HCT116 (cell line): ENCODE results near the gene ZNF322. TPM values are rescaled to one million over a fixed set of nuclear protein-coding genes. Genes with fewer than 3 reads are reported as not detected.

Experiments used
- ATAC-seq: fragments of 200-7000 bp; cut with Tn5 transposase; 2 replicates; pipeline ENCODE4 v1.9.1; 2020; ENCODE audit warnings: mild to moderate bottlenecking, moderate library complexity
- BruUV-seq: library from RNA; stranded (reverse); fragments of 400-500 nt; replicated peaks from 2 replicates; lab custom pipeline; 2021; lab: Mats Ljungman, UMichigan
- CTCF ChIA-PET: fragments of 300-600 bp; sonication (Branson Sonifier 250); formaldehyde crosslinking; loops from one replicate; lab custom pipeline; 2021; ENCODE audit warnings: antibody characterized with exemption; lab: Charles Lee
- POLR2A ChIA-PET: fragments of 300-600, 350-600 bp; sonication (Branson Sonifier 250); formaldehyde crosslinking; loops from one replicate; lab custom pipeline; 2021; ENCODE audit warnings: antibody characterized with exemption; lab: Charles Lee
- RAD21 ChIA-PET, 2 experiments: fragments of 300-600 bp; sonication (Branson Sonifier 250); formaldehyde crosslinking; loops; one replicate each; lab custom pipeline; 2023; ENCODE audit warnings: low total read pairs in 2 of 2; ENCODE audit not compliant: uncharacterized antibody in 2 of 2, unreplicated experiment in 2 of 2, low non-redundant PET in 1 of 2; lab: Charles Lee
- DNase-seq: peaks from one replicate; pipeline ENCODE4 v3.0.0-alpha.2; 2010; ENCODE audit warnings: low read depth, low spot score
- H2AFZ ChIP-seq: fragments of 200-600 bp; shearing (Covaris generic), sonication (generic); 2 replicates; pipeline ENCODE4 v1.6.1; 2017; ENCODE audit warnings: low read depth, mixed run types, mixed read lengths, antibody characterized with exemption, low read length; ENCODE audit not compliant: poor library complexity, severe bottlenecking
- H3K27ac ChIP-seq: 2 replicates; pipeline ENCODE4 v1.5.1; 2012; ENCODE audit warnings: low read depth, low read length
- H3K27me3 ChIP-seq: fragments of 200-600 bp; sonication (generic); 2 replicates; pipeline ENCODE4 v1.6.1; 2016; ENCODE audit warnings: mixed run types, low read length, mixed read lengths; ENCODE audit not compliant: insufficient read depth
- H3K36me3 ChIP-seq, 2 experiments: fragments of 200-500 bp in 1 of 2; fragments of 200-600 bp in 1 of 2; sonication (Bioruptor generic) in 1 of 2; sonication (generic) in 1 of 2; 2 replicates each; pipeline versions ENCODE4 v1.5.1 to v1.6.1; 2014 to 2016; ENCODE audit warnings: low read length in 2 of 2, inconsistent platforms in 1 of 2, mixed read lengths in 1 of 2, mixed run types in 1 of 2; ENCODE audit not compliant: insufficient read depth in 2 of 2, control insufficient read depth in 1 of 2
- H3K4me1 ChIP-seq, 2 experiments: fragments of 200-600 bp in 1 of 2; sonication (generic) in 1 of 2; 2 replicates each; pipeline versions ENCODE4 v1.5.1 to v1.6.1; 2012 to 2017; ENCODE audit warnings: low read length in 2 of 2, inconsistent platforms in 1 of 2, mild to moderate bottlenecking in 1 of 2, mixed read lengths in 1 of 2, mixed run types in 1 of 2, moderate library complexity in 1 of 2; ENCODE audit not compliant: insufficient read depth in 2 of 2, control insufficient read depth in 1 of 2
- H3K4me2 ChIP-seq: fragments of 200-600 bp; sonication (generic); 2 replicates; pipeline ENCODE4 v1.6.1; 2017; ENCODE audit warnings: mixed run types, low read length, mixed read lengths
- H3K4me3 ChIP-seq, 2 experiments: fragments of 200-600 bp in 1 of 2; sonication (generic) in 1 of 2; replicated peaks in 1 of 2; 2 replicates each; pipeline ENCODE4 v1.5.1; 2011 to 2016; ENCODE audit warnings: low read length in 2 of 2, control low read depth in 1 of 2, low read depth in 1 of 2, mild to moderate bottlenecking in 1 of 2, mixed read lengths in 1 of 2, mixed run types in 1 of 2
- H3K79me2 ChIP-seq: fragments of 200-600 bp; sonication (generic); 2 replicates; pipeline ENCODE4 v1.6.1; 2017; ENCODE audit warnings: mild to moderate bottlenecking, mixed run types, low read length, moderate library complexity, mixed read lengths; ENCODE audit not compliant: insufficient read depth
- H3K9ac ChIP-seq: fragments of 200-600 bp; sonication (generic); 2 replicates; pipeline ENCODE4 v1.6.1; 2016; ENCODE audit warnings: low read length, mixed read lengths
- H3K9me2 ChIP-seq: fragments of 200-600 bp; sonication (generic), shearing (Covaris generic); 2 replicates; pipeline ENCODE4 v1.6.1; 2017; ENCODE audit warnings: mixed run types, mild to moderate bottlenecking, moderate library complexity; ENCODE audit not compliant: insufficient read depth
- H3K9me3 ChIP-seq, 2 experiments: fragments of 200-500 bp in 1 of 2; fragments of 200-600 bp in 1 of 2; sonication (Bioruptor generic) in 1 of 2; sonication (generic) in 1 of 2; 2 replicates each; pipeline ENCODE4 v1.6.1; 2014 to 2017; ENCODE audit warnings: low read length in 2 of 2, mixed read lengths in 2 of 2, inconsistent platforms in 1 of 2, low read depth in 1 of 2, mild to moderate bottlenecking in 1 of 2, mixed run types in 1 of 2, moderate library complexity in 1 of 2; ENCODE audit not compliant: control insufficient read depth in 1 of 2, insufficient read depth in 1 of 2
- H4K20me1 ChIP-seq: fragments of 200-600 bp; sonication (generic), shearing (Covaris generic); 2 replicates; pipeline ENCODE4 v1.6.1; 2017; ENCODE audit warnings: mixed run types, mild to moderate bottlenecking, moderate library complexity; ENCODE audit not compliant: insufficient read depth
- CEBPB ChIP-seq: IDR thresholded peaks from 2 replicates; pipeline ENCODE4 v1.6.1; 2012; ENCODE audit warnings: low read depth
- FOSL1 ChIP-seq: IDR thresholded peaks from 2 replicates; pipeline ENCODE4 v1.6.1; 2012; ENCODE audit warnings: low read depth
- POLR2A ChIP-seq: IDR thresholded peaks from 2 replicates; pipeline ENCODE4 v1.7.0; 2011; ENCODE audit warnings: borderline replicate concordance; ENCODE audit not compliant: insufficient read depth, insufficient read length; ENCODE audit errors: extremely low read depth
- POLR2AphosphoS5 ChIP-seq: IDR thresholded peaks from 2 replicates; pipeline ENCODE4 v1.6.1; 2011; ENCODE audit warnings: mild to moderate bottlenecking, low read depth, low read length, moderate library complexity
- RAD21 ChIP-seq: IDR thresholded peaks from 2 replicates; pipeline ENCODE4 v1.6.1; 2012; ENCODE audit warnings: low read depth, mild to moderate bottlenecking
- SRF ChIP-seq: IDR thresholded peaks from 2 replicates; pipeline ENCODE4 v1.6.1; 2012; ENCODE audit warnings: low read depth
- YY1 ChIP-seq: IDR thresholded peaks from 2 replicates; pipeline ENCODE4 v1.6.1; 2011; ENCODE audit warnings: low read length, low read depth, moderate library complexity, mild to moderate bottlenecking; ENCODE audit not compliant: insufficient replicate concordance; ENCODE audit errors: extremely low read depth
- ZFX ChIP-seq: fragments of 450-650 bp; IDR thresholded peaks from 2 replicates; pipeline ENCODE4 v1.6.1; 2017
- intact Hi-C: fragments of 100-400 bp; cut with micrococcal nuclease; formaldehyde crosslinking; loops from 2 replicates; pipeline ENCODE4 v1.10.0; 2022
- total RNA-seq: library from RNA; stranded (reverse); gene quantifications from one replicate; pipeline ENCODE4 v1.2.1, GENCODE V29; 2021; ENCODE audit not compliant: unreplicated experiment
- TF ChIP-seq, protein P1 (sequence below): IDR thresholded peaks from 2 replicates; pipeline ENCODE4 v1.6.1; 2012
- TF ChIP-seq, protein P2 (sequence below), 3 experiments: fragments of 200-600 bp in 1 of 3; sonication (generic) in 1 of 3; IDR thresholded peaks in 2 of 3; conservative IDR thresholded peaks in 1 of 3; 2 replicates each; pipeline ENCODE4 v1.5.1; 2012 to 2017; ENCODE audit warnings: low read depth in 2 of 3, low read length in 2 of 3, antibody characterized with exemption in 1 of 3, borderline replicate concordance in 1 of 3, control low read depth in 1 of 3, mild to moderate bottlenecking in 1 of 3, mixed read lengths in 1 of 3, mixed run types in 1 of 3, moderate library complexity in 1 of 3; ENCODE audit not compliant: insufficient read depth in 1 of 3
- TF ChIP-seq, protein P3 (sequence below): IDR thresholded peaks from 2 replicates; pipeline ENCODE4 v1.6.1; 2012; ENCODE audit warnings: low read depth

The ZNF322 gene
- total RNA-seq, 1 experiment from 2014 or later, result 22.9 TPM

DNA sequence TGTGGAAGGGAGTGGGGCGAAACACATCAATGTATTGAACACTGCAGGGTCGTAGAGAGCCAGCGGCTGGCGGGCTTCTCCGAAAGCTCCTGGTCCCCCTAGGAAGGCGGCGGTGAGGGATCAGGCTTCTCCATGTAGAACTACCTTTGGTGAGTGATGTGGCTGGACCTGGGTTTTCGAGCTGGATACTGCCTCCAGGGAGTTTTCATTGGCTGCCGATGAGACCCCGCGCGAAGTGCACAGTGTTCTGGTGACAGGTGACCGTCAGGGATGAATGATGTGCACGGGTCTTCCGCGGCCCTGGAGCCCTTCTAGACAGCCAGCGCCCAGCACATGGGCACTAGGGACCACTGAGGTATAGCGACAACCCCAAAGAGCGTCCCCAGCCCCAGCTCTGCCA lies 46.3 kb downstream of the ZNF322 start:
- no peaks in the 10 kb centered on the region for H3K36me3 ChIP-seq
- POLR2A ChIA-PET, result no interaction called here
- no peak for ATAC-seq

More for the DNA sequence above, 46.3 kb downstream of the ZNF322 start:
- H3K9me3 ChIP-seq, result no peaks in the 10 kb centered on the region
- no peak overlapping the region for H3K4me3 ChIP-seq
- H3K27me3 ChIP-seq, result no peaks in the 10 kb centered on the region
- H3K79me2 ChIP-seq, result no peaks in the 10 kb centered on the region
- BruUV-seq, result no TSS peak
- no peak overlapping the region for H2AFZ ChIP-seq
- no peak overlapping the region for H3K4me2 ChIP-seq
- intact Hi-C loops, result no loop called here
- no peak for DNase-seq
- no peak overlapping the region for H3K27ac ChIP-seq
- no peaks in the 10 kb centered on the region for H3K4me1 ChIP-seq
- no peaks in the 10 kb centered on the region for H4K20me1 ChIP-seq
- H3K9me2 ChIP-seq, result peaks cover 4% of the 10 kb centered on the region; the same call in 1 of the 2 replicates
- RAD21 ChIA-PET, result no interaction called here
- CTCF ChIA-PET, result no interaction called here
- H3K9ac ChIP-seq, result no peak overlapping the region
- TF ChIP-seq, protein P1, sequence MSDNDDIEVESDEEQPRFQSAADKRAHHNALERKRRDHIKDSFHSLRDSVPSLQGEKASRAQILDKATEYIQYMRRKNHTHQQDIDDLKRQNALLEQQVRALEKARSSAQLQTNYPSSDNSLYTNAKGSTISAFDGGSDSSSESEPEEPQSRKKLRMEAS, result no peak
- TF ChIP-seq, protein P2, sequence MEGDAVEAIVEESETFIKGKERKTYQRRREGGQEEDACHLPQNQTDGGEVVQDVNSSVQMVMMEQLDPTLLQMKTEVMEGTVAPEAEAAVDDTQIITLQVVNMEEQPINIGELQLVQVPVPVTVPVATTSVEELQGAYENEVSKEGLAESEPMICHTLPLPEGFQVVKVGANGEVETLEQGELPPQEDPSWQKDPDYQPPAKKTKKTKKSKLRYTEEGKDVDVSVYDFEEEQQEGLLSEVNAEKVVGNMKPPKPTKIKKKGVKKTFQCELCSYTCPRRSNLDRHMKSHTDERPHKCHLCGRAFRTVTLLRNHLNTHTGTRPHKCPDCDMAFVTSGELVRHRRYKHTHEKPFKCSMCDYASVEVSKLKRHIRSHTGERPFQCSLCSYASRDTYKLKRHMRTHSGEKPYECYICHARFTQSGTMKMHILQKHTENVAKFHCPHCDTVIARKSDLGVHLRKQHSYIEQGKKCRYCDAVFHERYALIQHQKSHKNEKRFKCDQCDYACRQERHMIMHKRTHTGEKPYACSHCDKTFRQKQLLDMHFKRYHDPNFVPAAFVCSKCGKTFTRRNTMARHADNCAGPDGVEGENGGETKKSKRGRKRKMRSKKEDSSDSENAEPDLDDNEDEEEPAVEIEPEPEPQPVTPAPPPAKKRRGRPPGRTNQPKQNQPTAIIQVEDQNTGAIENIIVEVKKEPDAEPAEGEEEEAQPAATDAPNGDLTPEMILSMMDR (IDR thresholded peaks at IDR 0.05 in 2 of 3, conservative IDR thresholded peaks at IDR 0.05 in 1 of 3; ENCODE audit: borderline replicate concordance in 1 of 3, insufficient read depth in 1 of 3, low read depth in 2 of 3, low read length in 2 of 3), result no peak
- TF ChIP-seq RAD21 (no peak), ZFX (no peak), POLR2AphosphoS5 (no peak), YY1 (no peak), POLR2A (no peak), CEBPB (no peak), SRF (no peak), FOSL1 (no peak)
- TF ChIP-seq, protein P3, sequence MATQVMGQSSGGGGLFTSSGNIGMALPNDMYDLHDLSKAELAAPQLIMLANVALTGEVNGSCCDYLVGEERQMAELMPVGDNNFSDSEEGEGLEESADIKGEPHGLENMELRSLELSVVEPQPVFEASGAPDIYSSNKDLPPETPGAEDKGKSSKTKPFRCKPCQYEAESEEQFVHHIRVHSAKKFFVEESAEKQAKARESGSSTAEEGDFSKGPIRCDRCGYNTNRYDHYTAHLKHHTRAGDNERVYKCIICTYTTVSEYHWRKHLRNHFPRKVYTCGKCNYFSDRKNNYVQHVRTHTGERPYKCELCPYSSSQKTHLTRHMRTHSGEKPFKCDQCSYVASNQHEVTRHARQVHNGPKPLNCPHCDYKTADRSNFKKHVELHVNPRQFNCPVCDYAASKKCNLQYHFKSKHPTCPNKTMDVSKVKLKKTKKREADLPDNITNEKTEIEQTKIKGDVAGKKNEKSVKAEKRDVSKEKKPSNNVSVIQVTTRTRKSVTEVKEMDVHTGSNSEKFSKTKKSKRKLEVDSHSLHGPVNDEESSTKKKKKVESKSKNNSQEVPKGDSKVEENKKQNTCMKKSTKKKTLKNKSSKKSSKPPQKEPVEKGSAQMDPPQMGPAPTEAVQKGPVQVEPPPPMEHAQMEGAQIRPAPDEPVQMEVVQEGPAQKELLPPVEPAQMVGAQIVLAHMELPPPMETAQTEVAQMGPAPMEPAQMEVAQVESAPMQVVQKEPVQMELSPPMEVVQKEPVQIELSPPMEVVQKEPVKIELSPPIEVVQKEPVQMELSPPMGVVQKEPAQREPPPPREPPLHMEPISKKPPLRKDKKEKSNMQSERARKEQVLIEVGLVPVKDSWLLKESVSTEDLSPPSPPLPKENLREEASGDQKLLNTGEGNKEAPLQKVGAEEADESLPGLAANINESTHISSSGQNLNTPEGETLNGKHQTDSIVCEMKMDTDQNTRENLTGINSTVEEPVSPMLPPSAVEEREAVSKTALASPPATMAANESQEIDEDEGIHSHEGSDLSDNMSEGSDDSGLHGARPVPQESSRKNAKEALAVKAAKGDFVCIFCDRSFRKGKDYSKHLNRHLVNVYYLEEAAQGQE, result no peak
